ENCODE results near the gene MMRN2. TPM values are rescaled to one million over a fixed set of nuclear protein-coding genes. Genes with fewer than 3 reads are reported as not detected.

Gene MMRN2
- total RNA-seq, 6 experiments from 2014 or later: 0.66 to 1.5 (median 1.2) TPM

DNA sequence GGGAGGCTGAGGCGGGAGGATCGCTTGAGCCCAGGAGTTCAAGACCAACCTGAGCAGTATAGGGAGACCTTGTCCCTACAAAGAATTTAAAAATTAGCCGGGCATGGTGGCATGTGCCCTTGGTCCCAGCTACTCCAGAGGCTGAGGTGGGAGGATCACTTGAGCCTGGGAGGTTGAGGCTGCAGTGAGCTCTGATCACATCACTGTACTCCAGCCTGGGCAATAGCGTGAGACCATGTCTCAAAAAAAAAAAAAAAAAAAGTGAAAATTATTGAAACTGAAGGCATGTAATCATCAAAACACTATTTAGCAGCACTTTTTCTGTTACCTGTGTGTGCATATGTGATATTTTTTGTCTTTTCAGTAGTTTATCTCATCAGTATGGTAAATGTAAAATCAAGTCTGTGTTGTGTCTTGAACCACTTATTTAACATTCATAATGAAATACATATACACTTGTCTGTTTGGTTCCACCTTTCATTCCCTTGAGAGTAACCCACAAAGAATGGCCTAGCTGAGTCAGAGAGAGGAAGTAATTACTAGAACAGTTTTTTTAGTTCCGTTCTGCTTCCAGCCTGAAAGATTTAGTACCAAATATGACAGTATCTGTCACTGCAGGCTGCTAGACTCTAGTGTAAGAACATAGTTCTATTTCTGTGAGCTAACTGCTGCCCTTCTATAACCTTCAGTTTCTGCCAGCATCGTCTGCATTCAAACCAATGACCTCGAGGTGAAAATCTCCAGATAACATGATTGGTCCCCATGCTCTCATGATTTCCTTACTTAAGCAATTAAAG is 68.6 kb downstream of the MMRN2 start:
- Mint-ChIP-seq H3K4me1 (ENCODE audit: low read depth) (peaks cover 15% of the 10 kb centered on the region), H3K27ac (peak overlapping the region; percentile 72), H3K9me3 (no peaks in the 10 kb centered on the region), H3K4me3 (peak overlapping the region; percentile 70), H3K27me3 (ENCODE audit: insufficient read depth) (no peaks in the 10 kb centered on the region; the same call in 1 of the 2 replicates), H3K36me3 (ENCODE audit: low read depth) (peaks cover 10% of the 10 kb centered on the region; the same call in 1 of the 2 replicates)
- TF ChIP-seq CTCF (IDR thresholded peaks at IDR 0.05): no peak
- DNase-seq: peak; percentile 72

Other genes starting within 250 kb of the MMRN2 start
- gene BMPR1A, start 201.0 kb downstream of the MMRN2 start, total RNA-seq (2021; fragmentation: NEBNext Ultra II Directional; extraction: Animal tissue kit (Norgen Biotek cat#: 25700)): 10 to 100 TPM; 41.9 to 50.5 (median 46.6) TPM
- gene SNCG, start 984 bp upstream of the MMRN2 start, total RNA-seq (2021; fragmentation: NEBNext Ultra II Directional; extraction: Animal tissue kit (Norgen Biotek cat#: 25700)): 1 to 10 TPM; 2.6 to 4.5 (median 3.3) TPM
- gene ADIRF, start 10.9 kb upstream of the MMRN2 start, total RNA-seq (2021; fragmentation: NEBNext Ultra II Directional; extraction: Animal tissue kit (Norgen Biotek cat#: 25700)): 100 to 1,000 TPM in 4 of 6 experiments, 10 to 100 TPM in 2; 68.5 to 169 (median 145) TPM
- not detected for gene FAM25A, start 62.7 kb upstream of the MMRN2 start, total RNA-seq (2021; fragmentation: NEBNext Ultra II Directional; extraction: Animal tissue kit (Norgen Biotek cat#: 25700))
- 100 to 1,000 TPM; 108 to 130 (median 118) TPM for gene GLUD1, start 137.2 kb upstream of the MMRN2 start, total RNA-seq (2021; fragmentation: NEBNext Ultra II Directional; extraction: Animal tissue kit (Norgen Biotek cat#: 25700))
- gene SHLD2, start 137.6 kb upstream of the MMRN2 start, total RNA-seq (2021; fragmentation: NEBNext Ultra II Directional; extraction: Animal tissue kit (Norgen Biotek cat#: 25700)): 10 to 100 TPM; 17.1 to 24.3 (median 21.1) TPM

All from HFFc6 (cell line).